Endodermal cell (in vitro differentiated cells): ENCODE data around the gene SERPINC1. TPM values are rescaled to one million over a fixed set of nuclear protein-coding genes. Genes with fewer than 3 reads are reported as not detected.

Experiments used
- DNase-seq: peaks from one replicate; pipeline ENCODE4 v3.0.0-alpha.2; 2017
- H3K27ac ChIP-seq: 2 replicates; pipeline ENCODE4 v1.5.1; 2013; ENCODE audit warnings: mild to moderate bottlenecking, low read depth, low read length, moderate library complexity
- H3K27me3 ChIP-seq: 2 replicates; pipeline ENCODE4 v1.6.1; 2013; ENCODE audit warnings: mild to moderate bottlenecking, low read length, moderate library complexity; ENCODE audit not compliant: insufficient read depth, control insufficient read depth, poor library complexity, severe bottlenecking
- H3K36me3 ChIP-seq: 2 replicates; pipeline ENCODE4 v1.7.0; 2013; ENCODE audit warnings: mild to moderate bottlenecking, low read length, moderate library complexity; ENCODE audit not compliant: control insufficient read depth, insufficient read depth
- H3K4me1 ChIP-seq: one replicate; pipeline ENCODE4 v1.7.0; 2013; ENCODE audit warnings: low read length; ENCODE audit not compliant: control insufficient read depth, insufficient read depth
- H3K4me3 ChIP-seq: 2 replicates; pipeline ENCODE4 v1.5.1; 2013; ENCODE audit warnings: mild to moderate bottlenecking, low read length, moderate library complexity
- H3K9ac ChIP-seq: 2 replicates; pipeline ENCODE4 v1.6.1; 2013; ENCODE audit warnings: mild to moderate bottlenecking, low read length, moderate library complexity; ENCODE audit not compliant: poor library complexity, severe bottlenecking; ENCODE audit errors: extremely low read depth
- H3K9me3 ChIP-seq: 2 replicates; pipeline ENCODE4 v1.6.1; 2013; ENCODE audit warnings: mild to moderate bottlenecking, low read length, moderate library complexity; ENCODE audit not compliant: control insufficient read depth
- H3K27ac Mint-ChIP-seq: 2 replicates; pipeline ENCODE4 v1.8.0; 2020; ENCODE audit warnings: mixed read lengths
- H3K27me3 Mint-ChIP-seq: 2 replicates; pipeline ENCODE4 v1.8.0; 2021; ENCODE audit warnings: mild to moderate bottlenecking, mixed read lengths; ENCODE audit not compliant: insufficient read depth
- H3K36me3 Mint-ChIP-seq: 2 replicates; pipeline ENCODE4 v1.8.0; 2020; ENCODE audit warnings: low read depth, mixed read lengths
- H3K4me1 Mint-ChIP-seq: 2 replicates; pipeline ENCODE4 v1.8.0; 2020; ENCODE audit warnings: mixed read lengths
- H3K4me3 Mint-ChIP-seq: 2 replicates; pipeline ENCODE4 v1.8.0; 2020; ENCODE audit warnings: mild to moderate bottlenecking, moderate library complexity, mixed read lengths
- H3K9me3 Mint-ChIP-seq: 2 replicates; pipeline ENCODE4 v1.8.0; 2020; ENCODE audit warnings: mild to moderate bottlenecking, mixed read lengths
- CTCF ChIP-seq: fragments of 200-600 bp; sonication (generic); conservative IDR thresholded peaks from 2 replicates; pipeline ENCODE4 v1.5.0; 2021; ENCODE audit warnings: antibody characterized with exemption, mild to moderate bottlenecking
- WGBS, 2 experiments: methylation state at CpG; one replicate each; pipeline versions ENCODE4 v1.1.5 to v1.1.7; 2013; ENCODE audit warnings: missing lambda C conversion rate in 2 of 2, mixed read lengths in 1 of 2; ENCODE audit not compliant: insufficient coverage in 1 of 2, insufficient read length in 1 of 2; 5-methylcytosine and 5-hydroxymethylcytosine counted together
- total RNA-seq, 2 donors: library from RNA; stranded (reverse); fragmentation: NEBNext Ultra II Directional in 1 of 2; extraction: Animal tissue kit (Norgen Biotek cat#: 25700) in 1 of 2; gene quantifications; 2 replicates in 1 of 2; 3 replicates in 1 of 2; pipeline ENCODE4 v1.2.1, GENCODE V29; 2021

SERPINC1 gene
- total RNA-seq, 2 donors from 2014 or later, result not detected

GRCh38 chr1:173900427-173900826 is 16.7 kb downstream of the SERPINC1 start:
- peaks cover 19% of the 10 kb centered on the region for H3K4me1 Mint-ChIP-seq
- H3K27me3 ChIP-seq, result no peaks in the 10 kb centered on the region
- no peak overlapping the region for H3K9ac ChIP-seq
- no peak overlapping the region for H3K4me3 Mint-ChIP-seq
- no peaks in the 10 kb centered on the region for H3K9me3 Mint-ChIP-seq
- no peak overlapping the region for H3K4me3 ChIP-seq
- no peaks in the 10 kb centered on the region for H3K9me3 ChIP-seq
- no peak for TF ChIP-seq CTCF
- H3K36me3 ChIP-seq, result no peaks in the 10 kb centered on the region
- DNase-seq, result no peak
- WGBS, 2 experiments, result 91 to 100% methylated on average over 1 to 2 of the region's 2 CpGs
- no peaks in the 10 kb centered on the region for H3K27me3 Mint-ChIP-seq
- H3K27ac ChIP-seq, result no peak overlapping the region
- no peaks in the 10 kb centered on the region for H3K4me1 ChIP-seq
- no peak overlapping the region for H3K27ac Mint-ChIP-seq
- no peaks in the 10 kb centered on the region for H3K36me3 Mint-ChIP-seq

DNA sequence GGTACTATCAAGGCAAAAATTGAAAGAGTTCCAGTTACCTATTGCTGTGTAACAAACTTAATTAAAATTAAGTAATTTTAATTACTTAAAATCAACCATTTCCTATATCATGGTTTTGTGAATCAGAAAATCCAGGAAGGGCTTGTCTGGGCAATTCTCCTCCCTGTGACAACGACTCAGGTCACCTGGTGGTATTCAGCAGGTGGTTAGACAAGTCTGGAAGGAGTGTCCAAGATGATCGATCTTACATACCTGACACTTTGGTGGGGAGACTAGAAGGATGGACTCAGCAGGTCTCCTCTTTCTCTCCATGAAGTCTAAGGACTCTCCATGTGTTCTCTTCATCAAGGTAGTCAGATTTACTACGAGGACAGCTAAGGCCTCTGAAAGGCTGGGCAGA is 22.9 kb downstream of the SERPINC1 start:
- H3K27ac ChIP-seq, result no peak overlapping the region
- no peaks in the 10 kb centered on the region for H3K9me3 ChIP-seq
- H3K36me3 ChIP-seq, result peaks cover 4% of the 10 kb centered on the region
- H3K27me3 Mint-ChIP-seq, result no peaks in the 10 kb centered on the region
- H3K4me1 ChIP-seq, result no peaks in the 10 kb centered on the region
- no peak for TF ChIP-seq CTCF
- H3K4me1 Mint-ChIP-seq, result peaks cover under 1% of the 10 kb centered on the region
- no peaks in the 10 kb centered on the region for H3K27me3 ChIP-seq
- H3K4me3 ChIP-seq, result no peak overlapping the region
- H3K36me3 Mint-ChIP-seq, result peaks cover 11% of the 10 kb centered on the region
- WGBS, 2 experiments, result 86 to 100% methylated on average over 1 to 3 of the region's 3 CpGs
- H3K4me3 Mint-ChIP-seq, result no peak overlapping the region
- no peaks in the 10 kb centered on the region for H3K9me3 Mint-ChIP-seq
- no peak overlapping the region for H3K9ac ChIP-seq
- no peak for DNase-seq
- H3K27ac Mint-ChIP-seq, result no peak overlapping the region

DNA sequence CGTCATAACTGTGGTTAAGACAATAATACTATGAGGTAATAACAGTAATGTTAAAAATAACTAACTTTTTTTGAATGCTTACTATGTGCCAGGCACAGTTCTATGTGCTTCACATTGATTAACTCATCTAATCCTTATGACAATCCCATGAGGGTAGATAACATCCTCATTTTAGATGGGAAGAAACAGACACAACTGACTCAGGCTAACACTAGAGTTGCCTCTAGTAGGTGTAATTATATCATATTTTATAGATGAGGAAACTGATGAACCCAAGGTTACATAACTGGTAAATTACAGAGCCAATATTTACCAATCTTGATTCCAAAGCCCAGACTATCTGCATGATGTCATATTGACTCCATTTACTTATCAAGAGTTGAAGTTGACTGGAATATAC is 23.5 kb downstream of the SERPINC1 start:
- H3K27me3 Mint-ChIP-seq, result no peaks in the 10 kb centered on the region
- Histone ChIP-seq H3K36me3 (peaks cover 10% of the 10 kb centered on the region), H3K4me3 (no peak overlapping the region), H3K4me1 (no peaks in the 10 kb centered on the region), H3K9me3 (no peaks in the 10 kb centered on the region), H3K27ac (no peak overlapping the region), H3K27me3 (no peaks in the 10 kb centered on the region), H3K9ac (no peak overlapping the region)
- TF ChIP-seq CTCF, result no peak
- no peak overlapping the region for H3K27ac Mint-ChIP-seq
- H3K4me1 Mint-ChIP-seq, result no peaks in the 10 kb centered on the region
- no peak for DNase-seq
- H3K36me3 Mint-ChIP-seq, result peaks cover 11% of the 10 kb centered on the region
- no peaks in the 10 kb centered on the region for H3K9me3 Mint-ChIP-seq
- no peak overlapping the region for H3K4me3 Mint-ChIP-seq
- WGBS, 2 experiments, result 100% methylated on average over 1 of the region's 1 CpG; no CpG with 5 or more reads in 1 of the 2 experiments
